Measurements from ENCODE around the gene STYX. TPM values are rescaled to one million over a fixed set of nuclear protein-coding genes. Genes with fewer than 3 reads are reported as not detected.

STYX gene
- total RNA-seq, 4 donors from 2014 or later = 6.0 to 14.4 (median 9.1) TPM

DNA sequence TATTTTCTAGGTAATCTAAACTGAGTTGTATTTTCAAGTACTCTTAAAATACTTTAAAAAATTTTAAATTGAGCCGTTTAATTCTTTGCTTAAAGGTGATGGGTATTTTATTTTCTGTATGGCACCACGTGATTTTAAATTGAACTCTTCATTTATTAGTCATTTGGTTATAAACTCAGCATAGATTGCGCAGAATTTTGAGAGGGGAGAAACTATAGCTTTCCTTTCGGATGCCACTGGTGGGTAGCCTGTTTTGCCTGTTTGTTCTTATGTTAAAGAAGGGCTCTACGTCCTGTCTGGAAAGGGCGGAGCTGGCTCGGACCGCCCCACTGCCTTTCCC lies 411 bp upstream of the STYX start:
- H3K36me3 ChIP-seq = peaks cover 0 to 26% (median 5%) of the 10 kb centered on the region in 4 donors
- no peaks in the 10 kb centered on the region for H3K27me3 ChIP-seq
- intact Hi-C loops (cut with DNase I; ENCODE audit: low total_unique reads) = no loop called here
- H3K4me1 ChIP-seq = peaks cover 0 to 10% (median 4%) of the 10 kb centered on the region in 4 donors
- peak overlapping the region; percentile 90 to 95 (median 93) for H3K27ac ChIP-seq
- TF ChIP-seq EP300 (IDR thresholded peaks at IDR 0.05; ENCODE audit: low read depth) = no peak
- DNase-seq = no peak
- WGBS, 2 donors (ENCODE audit: low coverage in 1 of 2) = 2% methylated on average over 4 to 8 of the region's 8 CpGs
- no peaks in the 10 kb centered on the region for H3K9me3 ChIP-seq
- H3K4me3 ChIP-seq = peak overlapping the region in 3 of 4 donors; percentile 75 to 99 (median 98)
- in situ Hi-C loops (cut with MboI; ENCODE audit: low pct_ligation_motif_present in 1 of 4, low pct_unique_long_range_greater_than_20kb in 1 of 4, low sequenced_read_pairs in 3 of 4) = no loop called here

- Histone ChIP-seq H3K4me1 (peaks cover 0 to 10% (median 4%) of the 10 kb centered on the region in 4 donors), H3K36me3 (peaks cover 0 to 15% (median 4%) of the 10 kb centered on the region in 4 donors), H3K27me3 (no peaks in the 10 kb centered on the region), H3K27ac (peak overlapping the region; percentile 90 to 95 (median 93)), H3K4me3 (peak overlapping the region; percentile 75 to 99 (median 87)), H3K9me3 (no peaks in the 10 kb centered on the region)
- intact Hi-C loops (cut with DNase I; ENCODE audit: low total_unique reads) (no loop called here), in situ Hi-C loops (cut with MboI; ENCODE audit: low pct_ligation_motif_present in 1 of 4, low pct_unique_long_range_greater_than_20kb in 1 of 4, low sequenced_read_pairs in 3 of 4) (no loop called here)
- DNase-seq = no peak
- WGBS, 2 donors (ENCODE audit: low coverage in 1 of 2) = 4 to 9% methylated on average over 8 to 11 of the region's 11 CpGs
- no peak for TF ChIP-seq CTCF (IDR thresholded peaks at IDR 0.05)
- TF ChIP-seq EP300 (IDR thresholded peaks at IDR 0.05; ENCODE audit: low read depth) = no peak
- no peak for TF ChIP-seq POLR2A (IDR thresholded peaks at IDR 0.05)
Measured at GRCh38 chr14:52730709-52731111, 744 bp downstream of the STYX start.

DNA sequence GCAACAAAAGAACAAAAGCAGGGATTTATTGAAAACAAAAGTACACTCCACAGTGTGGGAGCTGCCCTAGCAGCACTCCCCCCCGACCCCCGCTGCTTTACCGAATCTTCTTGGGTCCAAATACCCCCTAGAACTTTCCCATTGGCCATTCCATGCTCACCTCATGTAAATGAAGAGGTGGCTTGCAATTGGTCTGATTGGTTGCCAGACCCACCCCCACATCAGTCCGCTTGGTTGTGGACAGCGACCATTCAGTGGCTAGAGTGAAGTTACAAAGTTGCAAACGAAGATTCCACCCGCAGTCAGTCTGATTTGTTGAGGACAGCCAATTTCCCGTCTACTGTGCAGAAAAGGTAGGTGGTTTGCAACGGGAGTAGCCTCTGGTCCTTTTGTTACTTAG lies 3.9 kb downstream of the STYX start:
- TF ChIP-seq CTCF (IDR thresholded peaks at IDR 0.05) = no peak
- TF ChIP-seq EP300 (IDR thresholded peaks at IDR 0.05; ENCODE audit: low read depth) = no peak
- no peak for TF ChIP-seq POLR2A (IDR thresholded peaks at IDR 0.05)
- TF ChIP-seq POLR2AphosphoS5 (IDR thresholded peaks at IDR 0.05) = no peak
- intact Hi-C loops (cut with DNase I; ENCODE audit: low total_unique reads) = no loop called here
- 93 to 100% methylated on average over 1 to 9 of the region's 9 CpGs for WGBS, 2 donors (ENCODE audit: low coverage in 1 of 2)
- no peak overlapping the region for H3K27ac ChIP-seq
- peaks cover 0 to 13% (median 5%) of the 10 kb centered on the region in 4 donors for H3K4me1 ChIP-seq
- H3K27me3 ChIP-seq = no peaks in the 10 kb centered on the region
- H3K4me3 ChIP-seq = no peak overlapping the region
- no peaks in the 10 kb centered on the region for H3K36me3 ChIP-seq
- no peak for DNase-seq
- in situ Hi-C loops (cut with MboI; ENCODE audit: low pct_ligation_motif_present in 1 of 4, low pct_unique_long_range_greater_than_20kb in 1 of 4, low sequenced_read_pairs in 3 of 4) = no loop called here
- H3K9me3 ChIP-seq = no peaks in the 10 kb centered on the region

DNA sequence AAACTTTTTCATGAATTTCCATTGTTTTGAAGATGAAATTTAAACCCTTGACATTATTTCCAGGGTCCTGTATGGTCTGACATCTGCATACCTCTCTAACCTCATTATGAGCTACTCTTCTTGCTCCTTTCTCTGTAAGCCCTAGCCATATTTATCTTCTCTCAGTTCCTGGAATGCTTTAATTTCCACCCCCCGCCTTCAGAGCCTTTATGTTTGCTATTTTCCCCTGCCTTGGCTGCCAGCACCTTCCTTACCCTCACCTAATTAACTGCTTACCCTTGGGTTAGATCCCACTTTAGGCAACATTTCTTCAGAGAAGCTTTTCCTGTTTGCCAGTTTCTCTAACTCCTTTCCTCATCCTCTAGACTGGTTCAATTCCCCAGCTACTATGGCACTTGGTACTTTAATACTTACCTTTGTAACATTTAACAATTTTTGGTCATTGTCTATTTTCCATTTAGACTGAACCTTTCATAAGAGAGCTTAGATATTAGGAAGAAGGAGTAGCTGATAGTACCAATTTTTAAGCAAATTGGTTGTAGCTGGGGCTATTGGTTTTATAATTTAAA lies 6.0 kb downstream of the STYX start:
- TF ChIP-seq POLR2A (IDR thresholded peaks at IDR 0.05) = no peak
- TF ChIP-seq EP300 (IDR thresholded peaks at IDR 0.05; ENCODE audit: low read depth) = no peak
- TF ChIP-seq POLR2AphosphoS5 (IDR thresholded peaks at IDR 0.05) = no peak
- no peak for TF ChIP-seq CTCF (IDR thresholded peaks at IDR 0.05)
- DNase-seq = no peak
- in situ Hi-C loops (cut with MboI; ENCODE audit: low pct_ligation_motif_present in 1 of 4, low pct_unique_long_range_greater_than_20kb in 1 of 4, low sequenced_read_pairs in 3 of 4) = no loop called here
- no peak overlapping the region for H3K27ac ChIP-seq
- H3K27me3 ChIP-seq = no peaks in the 10 kb centered on the region
- H3K9me3 ChIP-seq = no peaks in the 10 kb centered on the region
- no peak overlapping the region for H3K4me3 ChIP-seq
- 57 to 61% methylated on average over 1 of the region's 1 CpG for WGBS, 2 donors (ENCODE audit: low coverage in 1 of 2)
- H3K36me3 ChIP-seq = no peaks in the 10 kb centered on the region
- peaks cover 0 to 10% (median 4%) of the 10 kb centered on the region in 4 donors for H3K4me1 ChIP-seq
- intact Hi-C loops (cut with DNase I; ENCODE audit: low total_unique reads) = no loop called here

- Histone ChIP-seq H3K36me3 (no peaks in the 10 kb centered on the region), H3K27ac (no peak overlapping the region), H3K9me3 (no peaks in the 10 kb centered on the region), H3K4me1 (peaks cover 0 to 18% (median 0%) of the 10 kb centered on the region in 4 donors), H3K4me3 (no peak overlapping the region), H3K27me3 (no peaks in the 10 kb centered on the region)
- in situ Hi-C loops (cut with MboI; ENCODE audit: low pct_ligation_motif_present in 1 of 4, low pct_unique_long_range_greater_than_20kb in 1 of 4, low sequenced_read_pairs in 3 of 4) (no loop called here), intact Hi-C loops (cut with DNase I; ENCODE audit: low total_unique reads) (no loop called here)
- no peak for DNase-seq
- no peak for TF ChIP-seq POLR2A (IDR thresholded peaks at IDR 0.05)
- TF ChIP-seq CTCF (IDR thresholded peaks at IDR 0.05) = no peak
- no peak for TF ChIP-seq POLR2AphosphoS5 (IDR thresholded peaks at IDR 0.05)
- TF ChIP-seq EP300 (IDR thresholded peaks at IDR 0.05; ENCODE audit: low read depth) = no peak
Measured at GRCh38 chr14:52738409-52738808, 8.4 kb downstream of the STYX start.

All from transverse colon (tissue), 4 donors.